ENCODE measurements around the gene RELB. TPM values are rescaled to one million over a fixed set of nuclear protein-coding genes. Genes with fewer than 3 reads are reported as not detected.

The RELB gene
- total and polyA plus RNA-seq, 2 of the 4 experiments (the other 2 are of a cell fraction): 5.0 to 17.2 TPM

GRCh38 chr19:44968118-44968517 is 33.1 kb upstream of the RELB start:
- Histone ChIP-seq H3K27ac (ENCODE audit: insufficient read depth, low read length) (no peak overlapping the region), H3K79me1 (ENCODE audit: low read depth in 1 of 2, low read length in 2 of 2) (peaks cover 12 to 34% of the 10 kb centered on the region in 2 experiments), H3K9me3 (ENCODE audit: control insufficient read depth, insufficient read depth, low read length) (no peaks in the 10 kb centered on the region), H4K20me1 (ENCODE audit: insufficient read depth, low read length) (peaks cover 12% of the 10 kb centered on the region), H2BK15ac (ENCODE audit: low read depth, low read length) (no peak overlapping the region), H2BK5ac (ENCODE audit: low read depth, low read length, poor library complexity, severe bottlenecking) (no peak overlapping the region), H3K56ac (ENCODE audit: extremely low read depth, insufficient read depth, low read length) (no peak overlapping the region), H3K9ac (ENCODE audit: low read depth, low read length) (no peak overlapping the region), H3K4ac (ENCODE audit: low read depth, low read length) (no peak overlapping the region), H2BK20ac (ENCODE audit: low read depth, low read length) (no peak overlapping the region), H3K4me1 (ENCODE audit: control insufficient read depth, insufficient read depth, low read length) (no peaks in the 10 kb centered on the region), H2AK5ac (ENCODE audit: low read depth, low read length) (no peak overlapping the region), H3K4me2 (ENCODE audit: low read depth, low read length) (no peak overlapping the region), H2BK120ac (ENCODE audit: low read depth, low read length) (no peak overlapping the region), H2AFZ (replicated peaks; ENCODE audit: low read length, poor library complexity) (no peak overlapping the region), H3K18ac (ENCODE audit: low read depth, low read length) (no peak overlapping the region), H3K14ac (replicated peaks; ENCODE audit: low read depth, low read length) (no peak overlapping the region), H3K4me3 (ENCODE audit: insufficient read depth, low read depth, low read length) (no peak overlapping the region), H3K9me1 (ENCODE audit: insufficient read depth, low read length) (no peaks in the 10 kb centered on the region), H4K5ac (ENCODE audit: low read depth, low read length) (no peak overlapping the region), H3K36me3 (ENCODE audit: control insufficient read depth, insufficient read depth, low read length) (peaks cover 31% of the 10 kb centered on the region), H4K91ac (ENCODE audit: insufficient read depth, low read depth, low read length) (no peak overlapping the region), H3K23ac (ENCODE audit: low read depth, low read length) (no peak overlapping the region), H3K27me3 (ENCODE audit: control insufficient read depth, insufficient read depth, low read length) (no peaks in the 10 kb centered on the region), H2AK9ac (replicated peaks; ENCODE audit: low read depth, low read length, poor library complexity) (no peak overlapping the region), H4K8ac (ENCODE audit: low read depth in 2 of 2, low read length in 2 of 2) (no peak overlapping the region)
- no peak for TF ChIP-seq SMC3 (IDR thresholded peaks at IDR 0.05; ENCODE audit: low read depth, low read length)
- no peak for TF ChIP-seq MAZ (IDR thresholded peaks at IDR 0.05; ENCODE audit: borderline replicate concordance, low read depth, low read length)
- no peak for TF ChIP-seq MAFK (IDR thresholded peaks at IDR 0.05; ENCODE audit: low read depth, low read length)
- no peak for TF ChIP-seq BHLHE40 (IDR thresholded peaks at IDR 0.05; ENCODE audit: low read depth, low read length)
- TF ChIP-seq POLR2A (IDR thresholded peaks at IDR 0.05; ENCODE audit: low read depth, low read length): no peak
- TF ChIP-seq CHD1 (IDR thresholded peaks at IDR 0.05; ENCODE audit: low read depth, low read length): no peak
- TF ChIP-seq CEBPB (IDR thresholded peaks at IDR 0.05; ENCODE audit: low read depth, low read length): no peak
- TF ChIP-seq RCOR1 (IDR thresholded peaks at IDR 0.05; ENCODE audit: insufficient replicate concordance, low read length): no peak
- no peak for TF ChIP-seq FOS (IDR thresholded peaks at IDR 0.05; ENCODE audit: low read depth, low read length)
- TF ChIP-seq RAD21 (IDR thresholded peaks at IDR 0.05; ENCODE audit: low read length): no peak
- no peak for TF ChIP-seq RFX5 (IDR thresholded peaks at IDR 0.05; ENCODE audit: low read depth, low read length)
- TF ChIP-seq MXI1 (IDR thresholded peaks at IDR 0.05; ENCODE audit: borderline replicate concordance, low read depth, low read length): no peak
- TF ChIP-seq, protein P1, sequence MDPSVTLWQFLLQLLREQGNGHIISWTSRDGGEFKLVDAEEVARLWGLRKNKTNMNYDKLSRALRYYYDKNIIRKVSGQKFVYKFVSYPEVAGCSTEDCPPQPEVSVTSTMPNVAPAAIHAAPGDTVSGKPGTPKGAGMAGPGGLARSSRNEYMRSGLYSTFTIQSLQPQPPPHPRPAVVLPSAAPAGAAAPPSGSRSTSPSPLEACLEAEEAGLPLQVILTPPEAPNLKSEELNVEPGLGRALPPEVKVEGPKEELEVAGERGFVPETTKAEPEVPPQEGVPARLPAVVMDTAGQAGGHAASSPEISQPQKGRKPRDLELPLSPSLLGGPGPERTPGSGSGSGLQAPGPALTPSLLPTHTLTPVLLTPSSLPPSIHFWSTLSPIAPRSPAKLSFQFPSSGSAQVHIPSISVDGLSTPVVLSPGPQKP (IDR thresholded peaks at IDR 0.05; ENCODE audit: borderline replicate concordance, low read depth, low read length): no peak
- TF ChIP-seq NFE2L2 (IDR thresholded peaks at IDR 0.05; ENCODE audit: low read depth, low read length): no peak
- TF ChIP-seq, protein P2, sequence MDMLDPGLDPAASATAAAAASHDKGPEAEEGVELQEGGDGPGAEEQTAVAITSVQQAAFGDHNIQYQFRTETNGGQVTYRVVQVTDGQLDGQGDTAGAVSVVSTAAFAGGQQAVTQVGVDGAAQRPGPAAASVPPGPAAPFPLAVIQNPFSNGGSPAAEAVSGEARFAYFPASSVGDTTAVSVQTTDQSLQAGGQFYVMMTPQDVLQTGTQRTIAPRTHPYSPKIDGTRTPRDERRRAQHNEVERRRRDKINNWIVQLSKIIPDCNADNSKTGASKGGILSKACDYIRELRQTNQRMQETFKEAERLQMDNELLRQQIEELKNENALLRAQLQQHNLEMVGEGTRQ (IDR thresholded peaks at IDR 0.05; ENCODE audit: low read depth, low read length): no peak
- TF ChIP-seq, protein P3, sequence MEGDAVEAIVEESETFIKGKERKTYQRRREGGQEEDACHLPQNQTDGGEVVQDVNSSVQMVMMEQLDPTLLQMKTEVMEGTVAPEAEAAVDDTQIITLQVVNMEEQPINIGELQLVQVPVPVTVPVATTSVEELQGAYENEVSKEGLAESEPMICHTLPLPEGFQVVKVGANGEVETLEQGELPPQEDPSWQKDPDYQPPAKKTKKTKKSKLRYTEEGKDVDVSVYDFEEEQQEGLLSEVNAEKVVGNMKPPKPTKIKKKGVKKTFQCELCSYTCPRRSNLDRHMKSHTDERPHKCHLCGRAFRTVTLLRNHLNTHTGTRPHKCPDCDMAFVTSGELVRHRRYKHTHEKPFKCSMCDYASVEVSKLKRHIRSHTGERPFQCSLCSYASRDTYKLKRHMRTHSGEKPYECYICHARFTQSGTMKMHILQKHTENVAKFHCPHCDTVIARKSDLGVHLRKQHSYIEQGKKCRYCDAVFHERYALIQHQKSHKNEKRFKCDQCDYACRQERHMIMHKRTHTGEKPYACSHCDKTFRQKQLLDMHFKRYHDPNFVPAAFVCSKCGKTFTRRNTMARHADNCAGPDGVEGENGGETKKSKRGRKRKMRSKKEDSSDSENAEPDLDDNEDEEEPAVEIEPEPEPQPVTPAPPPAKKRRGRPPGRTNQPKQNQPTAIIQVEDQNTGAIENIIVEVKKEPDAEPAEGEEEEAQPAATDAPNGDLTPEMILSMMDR (conservative IDR thresholded peaks at IDR 0.05; ENCODE audit: low read depth, low read length): no peak
- no peak for ATAC-seq (ENCODE audit: low read depth)
- no peak for DNase-seq
- ChIA-PET POLR2A (ENCODE audit: unreplicated experiment) (no interaction called here), CTCF (no interaction called here)
- BruUV-seq (replicated peaks): no TSS peak
- dilution Hi-C loops (cut with HindIII; ENCODE audit: low sequenced_read_pairs, unreplicated experiment): no loop called here
- in situ Hi-C loops (cut with MboI; ENCODE audit: low sequenced_read_pairs): no loop called here
- WGBS, 2 experiments (ENCODE audit: extremely low coverage in 2 of 2, insufficient read length in 1 of 2): no CpG with 5 or more reads among the region's 5 CpGs
- intact Hi-C loops (cut with micrococcal nuclease): no loop called here

Measured in IMR-90 (cell line).